ENCODE data around the gene GNG8. TPM values are rescaled to one million over a fixed set of nuclear protein-coding genes. Genes with fewer than 3 reads are reported as not detected.

The GNG8 gene
- not detected for total RNA-seq

DNA sequence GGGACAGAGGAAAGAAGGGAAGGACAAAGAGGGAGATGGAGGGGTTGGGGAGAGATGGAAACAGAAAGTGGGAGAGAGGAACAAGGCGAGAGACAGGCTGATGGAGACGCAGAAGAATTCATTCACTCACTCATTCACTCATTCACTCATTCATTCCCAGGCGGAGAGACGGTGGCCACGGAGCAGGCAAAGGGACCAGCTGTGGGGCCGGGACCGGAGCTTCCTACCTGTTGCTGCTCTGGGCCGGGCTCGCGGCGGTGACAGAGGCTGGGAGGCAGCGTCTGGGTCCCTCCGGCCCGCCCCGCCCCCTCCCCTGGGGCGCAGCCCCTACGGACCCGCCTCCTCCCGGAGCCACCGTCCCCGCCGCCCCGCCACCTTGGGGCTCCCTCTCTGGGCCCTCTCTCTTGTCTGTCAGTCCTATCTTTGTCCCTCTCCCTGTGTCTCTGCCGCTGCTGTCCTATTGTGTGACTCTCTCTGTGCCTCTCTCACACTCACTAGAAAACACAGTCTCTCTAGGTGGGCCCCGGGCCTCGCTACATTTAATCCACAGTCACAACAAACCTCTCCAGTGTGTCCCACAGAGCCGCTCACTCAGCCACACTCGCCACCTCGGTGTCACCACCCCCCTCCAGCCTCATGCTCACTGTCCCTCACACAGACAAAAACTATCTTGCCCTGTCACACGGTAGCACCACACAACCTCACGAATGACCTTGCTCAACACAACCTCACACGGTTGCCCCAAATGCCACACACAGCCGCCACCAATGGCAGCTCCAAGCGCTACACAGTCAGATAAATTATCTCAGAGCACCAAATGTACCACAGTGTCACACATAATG, at the start of gene GNG8:
TSS of gene GNG8 (minus strand) at position 283 of the 842 bp plus-strand sequence. CDS start 1,520 bp downstream, outside the sequence.
- no peak for DNase-seq

GRCh38 chr19:46685189-46685588, 49.2 kb upstream of the GNG8 start:
- no peak for DNase-seq

DNA sequence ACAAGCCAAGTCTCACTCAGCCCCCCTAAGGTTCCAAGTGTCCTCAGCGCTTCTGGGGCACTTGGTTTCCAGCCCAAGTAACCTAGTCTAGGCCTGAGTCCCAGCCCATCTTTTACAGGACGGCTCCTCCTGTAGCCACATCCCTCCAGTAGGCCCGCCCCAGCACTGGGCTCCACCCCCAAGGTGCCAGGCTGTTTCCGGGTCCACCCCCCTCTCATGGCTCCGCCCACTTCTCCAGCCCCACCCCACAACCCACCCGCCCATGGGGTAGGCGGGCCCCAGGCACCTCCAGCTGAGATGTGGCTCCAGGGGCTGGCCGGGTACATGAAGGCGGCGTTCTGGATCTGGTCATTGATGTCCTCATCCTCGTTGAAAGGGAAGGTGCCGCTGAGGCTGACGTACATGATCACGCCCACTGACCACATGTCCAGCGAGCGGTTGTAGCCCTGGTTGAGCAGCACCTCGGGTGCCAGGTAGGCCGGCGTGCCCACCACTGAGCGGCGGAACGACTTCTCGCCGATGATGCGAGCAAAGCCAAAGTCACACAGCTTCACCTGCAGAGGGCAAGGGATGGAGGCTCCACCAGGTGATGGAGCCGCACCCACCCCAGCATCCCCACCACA, 42.2 kb upstream of the GNG8 start:
- no peak for DNase-seq

DNA sequence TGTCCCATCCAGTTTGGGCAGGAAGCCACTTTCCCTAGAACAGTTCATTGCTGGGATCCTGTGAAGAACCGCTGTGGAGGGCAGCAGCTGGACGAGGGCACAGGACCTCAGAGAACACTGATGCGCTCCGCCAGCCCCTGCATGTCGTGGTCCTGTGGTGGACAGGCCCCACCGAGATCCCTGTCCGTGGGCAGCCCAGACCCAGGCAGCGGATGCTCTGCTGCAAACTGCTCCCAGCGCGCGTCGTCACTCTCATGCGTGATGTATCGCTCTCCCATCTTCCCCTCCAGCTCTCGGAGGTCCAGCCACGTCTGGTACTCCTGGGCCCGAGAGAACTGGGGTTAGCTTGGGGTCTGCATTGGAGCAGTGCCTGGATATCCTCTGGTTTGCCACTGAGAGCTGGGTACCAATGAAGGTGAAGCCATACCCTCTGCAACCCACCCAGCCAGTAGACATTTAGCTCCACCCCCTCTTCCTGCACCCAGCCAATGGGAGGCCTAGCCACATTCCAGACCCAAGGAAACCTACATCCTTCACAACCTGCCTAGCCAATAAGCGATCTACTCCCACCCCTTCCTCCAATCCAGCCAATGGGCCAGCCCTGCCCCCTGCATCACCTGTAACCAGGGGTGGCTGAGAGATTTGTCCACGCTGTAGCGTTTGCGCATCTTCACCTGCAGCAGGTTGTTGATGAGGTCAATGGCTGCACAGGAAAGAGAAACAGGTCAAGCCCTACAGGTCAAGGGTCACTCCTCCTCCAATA, 38.6 kb upstream of the GNG8 start:
- DNase-seq: no peak

- no peak for DNase-seq
Measured at GRCh38 chr19:46670813-46671212, 34.8 kb upstream of the GNG8 start.

DNA sequence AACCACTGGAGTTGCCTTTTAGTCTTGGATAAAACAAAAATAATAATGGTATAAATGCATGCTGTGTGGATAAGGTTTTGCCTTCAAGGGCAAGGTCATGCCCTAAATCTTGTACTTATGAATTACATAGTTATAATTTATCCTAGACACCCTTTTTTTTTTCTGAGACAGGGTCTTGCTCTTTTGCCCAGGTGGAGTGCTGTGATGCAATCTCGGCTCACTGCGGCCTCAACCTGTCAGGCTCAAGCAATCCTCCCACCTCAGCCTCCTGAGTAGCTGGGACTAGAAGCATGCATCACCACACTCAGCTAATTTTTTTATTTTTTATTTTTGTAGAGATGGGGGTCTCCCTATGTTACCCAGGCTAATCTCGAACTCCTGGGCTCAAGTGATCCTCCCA, 32.7 kb upstream of the GNG8 start:
- DNase-seq: no peak

GRCh38 chr19:46665072-46665471, 29.1 kb upstream of the GNG8 start:
- no peak for DNase-seq

- DNase-seq: peak; percentile 84
Measured at GRCh38 chr19:46661735-46662592, 26.0 kb upstream of the GNG8 start.

DNA sequence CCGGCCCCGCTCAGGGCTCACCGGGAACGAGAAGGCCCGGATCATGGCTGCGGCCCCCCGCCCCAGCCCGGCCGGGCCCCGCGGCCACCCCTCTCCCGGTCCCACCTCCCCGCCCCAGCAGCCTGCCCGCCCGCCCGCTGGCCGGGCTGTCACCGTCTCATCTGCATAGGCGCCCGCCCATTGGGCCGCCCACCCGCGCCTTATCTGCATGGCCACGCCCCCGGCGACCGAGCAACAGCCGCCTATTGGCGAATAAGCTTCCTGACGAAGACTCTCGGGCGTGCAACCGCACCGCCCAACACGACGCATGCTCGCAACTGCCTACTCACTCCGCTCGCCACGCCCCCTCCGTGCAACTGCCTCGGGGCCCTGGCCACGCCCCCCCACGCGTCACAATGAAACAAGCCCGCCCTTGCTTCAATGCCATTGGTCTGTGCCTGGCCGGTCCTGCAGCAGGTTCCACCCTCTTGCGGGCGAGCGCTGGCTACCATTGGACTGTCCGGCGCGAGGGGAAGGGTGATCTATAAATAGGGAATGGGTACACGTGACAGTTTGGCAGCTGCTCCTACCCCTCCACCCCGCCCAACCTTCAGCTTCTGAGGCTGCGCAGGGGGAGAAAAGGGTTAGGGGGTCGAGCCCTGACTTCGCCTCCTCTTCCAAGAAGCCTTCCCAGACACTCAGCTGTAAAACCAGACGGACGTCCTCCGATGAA, 25.2 kb upstream of the GNG8 start, which contains the start of gene DACT3:
TSS of gene DACT3 (minus strand) at position 163 of the 712 bp plus-strand sequence. CDS start at position 45, 118 bp downstream.
- DNase-seq: peak; percentile 100

DNA sequence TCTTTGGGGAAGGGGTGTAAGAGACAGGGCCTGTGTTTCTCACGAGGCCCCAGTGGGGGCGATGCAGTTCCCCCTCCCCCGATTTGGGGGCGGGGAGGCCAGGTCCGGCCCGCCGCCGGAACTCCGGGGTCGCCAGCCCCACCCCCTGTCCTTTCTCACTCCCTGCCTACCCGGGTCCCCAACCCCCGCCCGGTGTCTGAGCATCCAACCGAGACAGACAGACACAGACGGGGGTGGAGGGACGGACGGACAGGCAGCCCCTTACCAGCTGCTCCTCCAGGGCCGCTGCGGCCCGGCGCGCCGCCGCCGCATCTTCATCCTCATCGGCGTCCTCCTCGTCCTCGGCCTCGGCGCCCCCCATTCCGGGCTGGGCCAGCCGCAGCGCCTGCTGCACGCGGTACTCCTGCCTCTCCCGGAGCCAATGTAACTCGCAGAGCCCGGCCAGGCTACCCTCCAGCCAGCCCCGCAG, 24.6 kb upstream of the GNG8 start:
- no peak for DNase-seq

GRCh38 chr19:46660008-46660517, 24.1 kb upstream of the GNG8 start:
- DNase-seq: no peak

- DNase-seq: peak; percentile 32
Measured at GRCh38 chr19:46659151-46660007, 23.4 kb upstream of the GNG8 start.

GRCh38 chr19:46656541-46656940, 20.5 kb upstream of the GNG8 start:
- no peak for DNase-seq

DNA sequence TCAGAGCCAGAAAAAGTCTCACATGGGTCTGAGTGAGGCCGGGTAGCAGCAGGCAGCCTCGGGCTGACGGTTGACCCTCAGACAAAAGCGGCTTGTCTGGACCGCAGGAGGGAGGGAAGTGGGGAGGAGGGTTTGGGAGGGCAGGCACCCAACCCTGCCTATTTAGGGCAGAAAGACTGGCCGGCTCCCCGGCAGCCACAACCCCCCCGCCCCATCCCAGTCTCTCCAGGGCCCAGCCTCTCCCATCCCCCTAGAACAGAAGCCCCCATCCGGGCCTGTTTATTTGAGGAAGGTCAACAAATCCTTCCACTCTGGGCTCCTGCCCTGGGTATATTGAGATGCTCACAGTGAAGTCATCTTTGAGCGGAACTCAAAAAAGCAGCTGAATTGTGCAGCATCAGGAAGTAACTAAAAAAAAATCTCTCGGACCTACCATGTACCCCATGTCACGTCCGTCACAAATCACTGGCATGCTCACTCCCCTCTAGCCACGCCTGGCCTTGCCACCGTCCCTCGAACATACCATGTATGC, 18.7 kb upstream of the GNG8 start:
- peak; percentile 48 for DNase-seq

DNA sequence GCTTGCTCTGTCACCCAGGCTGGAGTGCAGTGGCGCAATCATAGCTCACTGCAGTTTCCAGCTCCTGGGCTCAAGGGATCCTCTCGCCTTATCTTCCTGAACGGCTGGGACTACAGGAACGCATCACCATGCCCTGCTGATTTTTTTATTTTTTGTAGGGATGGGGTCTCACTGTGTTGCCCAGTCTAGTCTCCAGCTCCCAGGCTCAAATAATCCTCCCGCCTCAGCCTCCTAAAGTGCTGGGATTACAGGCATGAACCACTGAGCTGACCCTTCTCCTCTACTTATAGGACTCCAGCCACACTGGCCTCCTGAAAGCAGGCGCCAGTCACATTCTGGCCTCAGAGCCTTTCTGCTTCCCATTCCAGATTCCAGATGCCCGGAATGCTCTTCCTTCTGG, 14.4 kb upstream of the GNG8 start:
- no peak for DNase-seq

- DNase-seq: no peak
Measured at GRCh38 chr19:46648961-46649960, 13.3 kb upstream of the GNG8 start.

DNA sequence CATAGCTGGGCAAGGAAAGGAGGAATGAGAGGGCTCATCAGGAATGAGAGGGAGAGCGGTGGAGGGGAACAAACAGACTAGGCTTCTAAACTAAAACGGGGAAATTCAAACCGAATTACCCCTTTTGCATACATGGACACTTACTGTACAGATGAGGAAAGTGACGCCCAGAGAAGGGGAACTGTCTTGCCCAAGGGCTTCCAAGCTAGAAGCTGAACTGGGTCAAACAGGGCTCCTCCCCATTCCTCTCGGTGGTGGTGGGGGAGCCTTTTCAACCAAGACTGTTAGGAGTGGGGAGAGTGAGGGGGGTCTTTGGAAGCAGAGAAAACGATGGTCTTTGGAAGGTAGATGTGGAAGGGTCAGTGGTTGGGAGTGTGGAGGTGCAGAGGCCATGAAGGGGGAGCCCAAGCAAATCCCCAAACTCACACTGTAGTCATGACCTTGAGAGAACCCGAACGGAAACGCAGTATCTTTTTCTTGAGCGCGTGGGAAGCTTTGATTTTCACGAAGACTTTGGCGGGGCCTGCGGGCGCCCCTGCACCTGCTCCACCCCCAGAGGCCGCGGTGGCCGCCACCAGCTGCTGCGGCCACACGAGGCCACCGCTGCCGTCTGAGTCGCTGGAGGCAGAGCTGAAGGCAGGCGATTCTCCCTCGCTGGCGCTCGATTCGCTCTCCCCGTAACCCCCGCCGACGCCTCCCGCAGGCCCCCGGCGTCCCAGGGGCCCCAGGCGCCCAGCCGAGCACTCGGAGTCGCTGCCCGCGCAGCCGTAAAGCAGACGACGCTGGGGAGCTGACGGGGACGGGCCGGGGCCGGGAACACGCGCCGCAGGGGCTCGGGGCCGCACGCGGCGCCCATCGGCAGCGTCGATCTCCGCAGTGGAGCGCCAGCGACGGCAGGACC, 12.3 kb upstream of the GNG8 start:
- DNase-seq: no peak
